ENCODE results near the gene COLEC12. TPM values are rescaled to one million over a fixed set of nuclear protein-coding genes. Genes with fewer than 3 reads are reported as not detected.

Gene COLEC12
- total RNA-seq, 1 experiment from 2014 or later: 111 TPM

GRCh38 chr18:365651-366050, 134.8 kb downstream of the COLEC12 start:
- Histone ChIP-seq H3K27me3 (replicated peaks) (no peaks in the 10 kb centered on the region), H3K27ac (no peak overlapping the region), H3K36me3 (no peaks in the 10 kb centered on the region), H3K9me3 (replicated peaks) (no peaks in the 10 kb centered on the region), H3K4me3 (no peak overlapping the region), H3K4me1 (replicated peaks) (peaks cover 76% of the 10 kb centered on the region)
- peak in 1 of 2 experiments; percentile 14 for DNase-seq (ENCODE audit: low read depth in 1 of 2, low spot score in 2 of 2)

GRCh38 chr18:364256-364826, 136.2 kb downstream of the COLEC12 start:
- H3K27me3 ChIP-seq (replicated peaks): no peaks in the 10 kb centered on the region
- H3K9me3 ChIP-seq (replicated peaks): no peaks in the 10 kb centered on the region
- no peak overlapping the region for H3K4me3 ChIP-seq
- peaks cover 66% of the 10 kb centered on the region for H3K4me1 ChIP-seq (replicated peaks)
- DNase-seq (ENCODE audit: low read depth in 1 of 2, low spot score in 2 of 2): peak in 1 of 2 experiments; percentile 34
- H3K36me3 ChIP-seq: no peaks in the 10 kb centered on the region
- H3K27ac ChIP-seq: peak overlapping the region; percentile 93

GRCh38 chr18:363301-364085, 137.0 kb downstream of the COLEC12 start:
- H3K9me3 ChIP-seq (replicated peaks): no peaks in the 10 kb centered on the region
- peak in 1 of 2 experiments; percentile 33 for DNase-seq (ENCODE audit: low read depth in 1 of 2, low spot score in 2 of 2)
- H3K4me1 ChIP-seq (replicated peaks): peaks cover 65% of the 10 kb centered on the region
- no peaks in the 10 kb centered on the region for H3K36me3 ChIP-seq
- H3K4me3 ChIP-seq: no peak overlapping the region
- no peaks in the 10 kb centered on the region for H3K27me3 ChIP-seq (replicated peaks)
- H3K27ac ChIP-seq: peak overlapping the region; percentile 93

GRCh38 chr18:362311-363290, 137.9 kb downstream of the COLEC12 start:
- peak overlapping the region; percentile 93 for H3K27ac ChIP-seq
- peaks cover 60% of the 10 kb centered on the region for H3K4me1 ChIP-seq (replicated peaks)
- H3K36me3 ChIP-seq: no peaks in the 10 kb centered on the region
- no peak overlapping the region for H3K4me3 ChIP-seq
- H3K9me3 ChIP-seq (replicated peaks): no peaks in the 10 kb centered on the region
- peak; percentile 66 to 78 for DNase-seq (ENCODE audit: low read depth in 1 of 2, low spot score in 2 of 2)
- H3K27me3 ChIP-seq (replicated peaks): no peaks in the 10 kb centered on the region

- no peaks in the 10 kb centered on the region for H3K9me3 ChIP-seq (replicated peaks)
- H3K36me3 ChIP-seq: no peaks in the 10 kb centered on the region
- H3K27ac ChIP-seq: peak overlapping the region; percentile 93
- H3K27me3 ChIP-seq (replicated peaks): no peaks in the 10 kb centered on the region
- no peak overlapping the region for H3K4me3 ChIP-seq
- peak; percentile 97 to 98 for DNase-seq (ENCODE audit: low read depth in 1 of 2, low spot score in 2 of 2)
- H3K4me1 ChIP-seq (replicated peaks): peaks cover 65% of the 10 kb centered on the region
Measured at GRCh38 chr18:361941-362310, 138.6 kb downstream of the COLEC12 start.

- peaks cover 2% of the 10 kb centered on the region; the same call in 1 of the 2 replicates for H3K36me3 ChIP-seq
- no peaks in the 10 kb centered on the region for H3K27me3 ChIP-seq (replicated peaks)
- no peak overlapping the region for H3K4me3 ChIP-seq
- no peak for DNase-seq (ENCODE audit: low read depth in 1 of 2, low spot score in 2 of 2)
- no peaks in the 10 kb centered on the region for H3K9me3 ChIP-seq (replicated peaks)
- peaks cover 70% of the 10 kb centered on the region for H3K4me1 ChIP-seq (replicated peaks)
- H3K27ac ChIP-seq: peak overlapping the region; percentile 83
Measured at GRCh38 chr18:361100-361732, 139.3 kb downstream of the COLEC12 start.

- peak overlapping the region; percentile 83 for H3K27ac ChIP-seq
Measured at GRCh38 chr18:360676-361075, 139.8 kb downstream of the COLEC12 start.

GRCh38 chr18:356778-357177, 143.7 kb downstream of the COLEC12 start:
- Histone ChIP-seq H3K9me3 (replicated peaks) (no peaks in the 10 kb centered on the region), H3K4me1 (replicated peaks) (peaks cover 50% of the 10 kb centered on the region), H3K4me3 (no peak overlapping the region), H3K27ac (no peak overlapping the region; the same call in 1 of the 2 replicates), H3K27me3 (replicated peaks) (no peaks in the 10 kb centered on the region), H3K36me3 (peaks cover 13% of the 10 kb centered on the region; the same call in 1 of the 2 replicates)
- peak in 1 of 2 experiments; percentile 52 for DNase-seq (ENCODE audit: low read depth in 1 of 2, low spot score in 2 of 2)

More at GRCh38 chr18:360676-361075, 139.8 kb downstream of the COLEC12 start:
- Histone ChIP-seq H3K27me3 (replicated peaks) (no peaks in the 10 kb centered on the region), H3K4me1 (replicated peaks) (peaks cover 68% of the 10 kb centered on the region), H3K9me3 (replicated peaks) (no peaks in the 10 kb centered on the region), H3K4me3 (no peak overlapping the region), H3K36me3 (peaks cover 5% of the 10 kb centered on the region; the same call in 1 of the 2 replicates)
- no peak for DNase-seq (ENCODE audit: low read depth in 1 of 2, low spot score in 2 of 2)

GRCh38 chr18:355678-356077, 144.8 kb downstream of the COLEC12 start:
- no peak for DNase-seq (ENCODE audit: low read depth in 1 of 2, low spot score in 2 of 2)
- Histone ChIP-seq H3K27me3 (replicated peaks) (no peaks in the 10 kb centered on the region), H3K36me3 (peaks cover 13% of the 10 kb centered on the region; the same call in 1 of the 2 replicates), H3K27ac (no peak overlapping the region), H3K9me3 (replicated peaks) (no peaks in the 10 kb centered on the region), H3K4me1 (replicated peaks) (peaks cover 39% of the 10 kb centered on the region), H3K4me3 (no peak overlapping the region)

- Histone ChIP-seq H3K36me3 (peaks cover 13% of the 10 kb centered on the region; the same call in 1 of the 2 replicates), H3K4me3 (no peak overlapping the region), H3K9me3 (replicated peaks) (no peaks in the 10 kb centered on the region), H3K27ac (no peak overlapping the region), H3K4me1 (replicated peaks) (peaks cover 36% of the 10 kb centered on the region), H3K27me3 (replicated peaks) (no peaks in the 10 kb centered on the region)
- DNase-seq (ENCODE audit: low read depth in 1 of 2, low spot score in 2 of 2): no peak
Measured at GRCh38 chr18:354471-354870, 146.0 kb downstream of the COLEC12 start.

GRCh38 chr18:354003-354402, 146.5 kb downstream of the COLEC12 start:
- Histone ChIP-seq H3K27ac (no peak overlapping the region), H3K27me3 (replicated peaks) (no peaks in the 10 kb centered on the region), H3K4me1 (replicated peaks) (peaks cover 36% of the 10 kb centered on the region), H3K36me3 (peaks cover 13% of the 10 kb centered on the region; the same call in 1 of the 2 replicates), H3K9me3 (replicated peaks) (no peaks in the 10 kb centered on the region), H3K4me3 (no peak overlapping the region)
- DNase-seq (ENCODE audit: low read depth in 1 of 2, low spot score in 2 of 2): no peak

GRCh38 chr18:352438-352837, 148.1 kb downstream of the COLEC12 start:
- peak in 1 of 2 experiments; percentile 21 for DNase-seq (ENCODE audit: low read depth in 1 of 2, low spot score in 2 of 2)
- H3K27ac ChIP-seq: no peak overlapping the region; the same call in 1 of the 2 replicates
- peaks cover 13% of the 10 kb centered on the region; the same call in 1 of the 2 replicates for H3K36me3 ChIP-seq
- peaks cover 36% of the 10 kb centered on the region for H3K4me1 ChIP-seq (replicated peaks)
- H3K9me3 ChIP-seq (replicated peaks): no peaks in the 10 kb centered on the region
- no peak overlapping the region for H3K4me3 ChIP-seq
- H3K27me3 ChIP-seq (replicated peaks): no peaks in the 10 kb centered on the region
